Left ventricle myocardium inferior (tissue), 1 donor: ENCODE results near the gene TNIP1. TPM values are rescaled to one million over a fixed set of nuclear protein-coding genes. Genes with fewer than 3 reads are reported as not detected.
A peak's percentile ranks its signal among the peaks of the same experiment; 100 is the strongest.

Experiments used
- DNase-seq: peaks from one replicate; pipeline ENCODE4 v3.0.0-alpha.2; 2020
- H3K27ac ChIP-seq: fragments of 200-600 bp; replicated peaks from 2 replicates; pipeline ENCODE4 v1.8.0; 2021
- H3K27me3 ChIP-seq: fragments of 200-600 bp; 2 replicates; pipeline ENCODE4 v1.8.0; 2021; ENCODE audit warnings: low read depth
- H3K36me3 ChIP-seq: fragments of 200-600 bp; 2 replicates; pipeline ENCODE4 v1.8.0; 2021
- H3K4me1 ChIP-seq: fragments of 200-600 bp; 2 replicates; pipeline ENCODE4 v1.8.0; 2021
- H3K4me3 ChIP-seq: fragments of 200-600 bp; 2 replicates; pipeline ENCODE4 v1.8.0; 2021; ENCODE audit warnings: mild to moderate bottlenecking, moderate library complexity
- H3K9me3 ChIP-seq: fragments of 200-600 bp; replicated peaks from 2 replicates; pipeline ENCODE4 v1.8.0; 2021
- intact Hi-C: fragments of 100-400 bp; cut with micrococcal nuclease; formaldehyde crosslinking; loops from one replicate; pipeline ENCODE4 v1.11.0; 2022
- total RNA-seq: library from RNA; stranded (reverse); fragmentation: NEBNext Ultra II Directional; extraction: Animal tissue kit (Norgen Biotek cat#: 25700); gene quantifications from one replicate; pipeline ENCODE4 v1.2.1, GENCODE V29; 2021
- TF ChIP-seq, protein P1 (sequence below): fragments of 200-600 bp; IDR thresholded peaks from 2 replicates; pipeline ENCODE4 v1.8.0; 2021; ENCODE audit warnings: antibody characterized with exemption, mild to moderate bottlenecking, borderline replicate concordance
- donor health status: DM: no; HTN: yes; CAD: no; lungs with severe emphysema.

Gene TNIP1
- total RNA-seq, 1 donor from 2014 or later = 131 TPM

DNA sequence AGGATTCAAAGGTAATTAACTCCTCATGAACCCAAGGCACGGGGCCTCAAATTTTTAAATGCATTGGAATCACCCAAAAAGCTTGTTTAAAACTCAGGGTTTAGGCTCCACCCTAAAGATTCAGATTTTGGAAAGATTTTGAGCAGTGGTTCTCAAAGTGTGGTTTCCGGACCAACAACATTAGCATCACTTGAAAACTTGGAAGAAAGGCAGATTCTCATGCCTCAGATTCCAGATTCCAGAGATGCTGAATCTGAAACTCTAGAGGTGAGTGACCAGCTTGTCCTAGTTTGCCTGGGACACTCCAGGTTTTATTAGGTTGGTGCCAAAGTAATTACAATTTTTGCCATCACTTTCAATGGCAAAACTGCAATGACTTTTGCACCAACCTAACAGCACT lies 24.7 kb upstream of the TNIP1 start:
- no peaks in the 10 kb centered on the region for H3K27me3 ChIP-seq
- H3K36me3 ChIP-seq = peaks cover 89% of the 10 kb centered on the region
- DNase-seq = no peak
- H3K27ac ChIP-seq = peak overlapping the region; percentile 51
- peaks cover 84% of the 10 kb centered on the region for H3K4me1 ChIP-seq
- no peaks in the 10 kb centered on the region for H3K9me3 ChIP-seq
- intact Hi-C loops = loop anchor here (5.0 kb wide), 1 partner anchor 103 kb away; no protein-coding TSS in a partner anchor
- no peak overlapping the region for H3K4me3 ChIP-seq
- TF ChIP-seq, protein P1, sequence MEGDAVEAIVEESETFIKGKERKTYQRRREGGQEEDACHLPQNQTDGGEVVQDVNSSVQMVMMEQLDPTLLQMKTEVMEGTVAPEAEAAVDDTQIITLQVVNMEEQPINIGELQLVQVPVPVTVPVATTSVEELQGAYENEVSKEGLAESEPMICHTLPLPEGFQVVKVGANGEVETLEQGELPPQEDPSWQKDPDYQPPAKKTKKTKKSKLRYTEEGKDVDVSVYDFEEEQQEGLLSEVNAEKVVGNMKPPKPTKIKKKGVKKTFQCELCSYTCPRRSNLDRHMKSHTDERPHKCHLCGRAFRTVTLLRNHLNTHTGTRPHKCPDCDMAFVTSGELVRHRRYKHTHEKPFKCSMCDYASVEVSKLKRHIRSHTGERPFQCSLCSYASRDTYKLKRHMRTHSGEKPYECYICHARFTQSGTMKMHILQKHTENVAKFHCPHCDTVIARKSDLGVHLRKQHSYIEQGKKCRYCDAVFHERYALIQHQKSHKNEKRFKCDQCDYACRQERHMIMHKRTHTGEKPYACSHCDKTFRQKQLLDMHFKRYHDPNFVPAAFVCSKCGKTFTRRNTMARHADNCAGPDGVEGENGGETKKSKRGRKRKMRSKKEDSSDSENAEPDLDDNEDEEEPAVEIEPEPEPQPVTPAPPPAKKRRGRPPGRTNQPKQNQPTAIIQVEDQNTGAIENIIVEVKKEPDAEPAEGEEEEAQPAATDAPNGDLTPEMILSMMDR = no peak

DNA sequence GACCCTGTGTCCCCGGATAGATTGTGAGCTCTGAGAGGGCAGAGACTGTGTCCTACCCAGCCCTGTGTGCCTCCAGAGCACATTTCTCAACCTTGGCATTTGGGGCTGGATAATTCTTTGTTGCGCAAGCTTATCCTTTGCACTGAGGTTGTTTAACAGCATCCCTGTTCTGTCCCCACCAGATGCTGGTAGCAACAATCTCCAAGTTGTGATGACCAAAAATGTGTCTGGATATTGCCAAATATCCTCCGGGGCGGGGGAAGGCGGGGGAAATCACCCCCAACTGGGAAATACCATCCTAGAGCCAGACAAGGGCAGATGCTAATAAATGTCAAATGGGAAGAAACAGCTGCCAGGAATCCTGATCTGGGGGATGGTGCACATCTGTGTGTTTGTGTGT lies 24.0 kb upstream of the TNIP1 start:
- Histone ChIP-seq H3K36me3 (peaks cover 83% of the 10 kb centered on the region), H3K27me3 (no peaks in the 10 kb centered on the region), H3K4me3 (no peak overlapping the region), H3K4me1 (peaks cover 84% of the 10 kb centered on the region), H3K9me3 (no peaks in the 10 kb centered on the region), H3K27ac (peak overlapping the region; percentile 55)
- intact Hi-C loops = loop anchor here (5.0 kb wide), 1 partner anchor 102 kb away; no protein-coding TSS in a partner anchor
- peak; percentile 43 for DNase-seq
- TF ChIP-seq, protein P1 = no peak

DNA sequence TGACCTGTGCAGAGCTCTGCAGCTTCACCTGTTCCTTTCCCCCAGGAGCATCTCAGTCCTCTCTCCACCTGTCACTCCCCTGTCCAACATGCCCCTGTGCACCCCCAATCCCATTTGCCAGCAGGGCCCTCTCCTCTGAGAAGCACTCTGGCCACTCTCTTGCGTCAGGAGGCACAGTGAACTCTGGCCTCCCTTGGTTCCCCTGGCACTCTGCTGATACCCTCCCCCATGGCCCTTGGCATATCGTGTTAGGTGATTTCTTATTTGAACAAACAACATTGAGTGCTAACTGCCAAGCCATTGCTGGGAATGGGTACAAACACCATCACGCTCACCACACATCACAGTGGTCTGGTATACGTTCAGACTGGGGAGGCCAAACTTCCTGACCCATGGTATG lies 20.9 kb upstream of the TNIP1 start:
- no peak for DNase-seq
- intact Hi-C loops = no loop called here
- no peaks in the 10 kb centered on the region for H3K9me3 ChIP-seq
- H3K4me3 ChIP-seq = no peak overlapping the region
- H3K27ac ChIP-seq = peak overlapping the region; percentile 67
- no peaks in the 10 kb centered on the region for H3K27me3 ChIP-seq
- H3K36me3 ChIP-seq = peaks cover 53% of the 10 kb centered on the region
- peaks cover 56% of the 10 kb centered on the region for H3K4me1 ChIP-seq
- TF ChIP-seq, protein P1 = no peak

DNA sequence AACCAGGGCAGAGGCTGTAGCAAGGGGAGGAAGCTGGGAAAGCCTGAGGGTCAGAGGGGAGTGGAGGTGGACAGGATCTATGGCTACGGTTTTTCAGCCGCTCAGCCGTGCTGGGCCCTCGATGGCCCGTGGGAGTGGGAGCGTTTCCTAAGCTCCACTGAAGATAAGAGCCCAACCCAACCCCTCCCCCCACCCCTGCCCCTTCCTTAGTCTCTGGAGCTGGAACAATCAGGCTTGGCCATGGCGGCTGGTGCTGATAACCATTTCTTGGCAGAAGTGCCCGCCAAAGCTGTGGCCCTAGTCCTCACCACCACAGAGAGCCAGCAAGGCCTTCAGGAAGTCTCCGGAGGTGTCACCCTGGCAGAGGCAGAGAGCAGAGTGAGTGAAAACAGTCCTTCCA lies 20.3 kb upstream of the TNIP1 start:
- no peak for DNase-seq
- Histone ChIP-seq H3K36me3 (peaks cover 47% of the 10 kb centered on the region), H3K27me3 (no peaks in the 10 kb centered on the region), H3K4me3 (no peak overlapping the region), H3K27ac (peak overlapping the region; percentile 67), H3K4me1 (peaks cover 56% of the 10 kb centered on the region), H3K9me3 (no peaks in the 10 kb centered on the region)
- intact Hi-C loops = no loop called here
- TF ChIP-seq, protein P1 = no peak

DNA sequence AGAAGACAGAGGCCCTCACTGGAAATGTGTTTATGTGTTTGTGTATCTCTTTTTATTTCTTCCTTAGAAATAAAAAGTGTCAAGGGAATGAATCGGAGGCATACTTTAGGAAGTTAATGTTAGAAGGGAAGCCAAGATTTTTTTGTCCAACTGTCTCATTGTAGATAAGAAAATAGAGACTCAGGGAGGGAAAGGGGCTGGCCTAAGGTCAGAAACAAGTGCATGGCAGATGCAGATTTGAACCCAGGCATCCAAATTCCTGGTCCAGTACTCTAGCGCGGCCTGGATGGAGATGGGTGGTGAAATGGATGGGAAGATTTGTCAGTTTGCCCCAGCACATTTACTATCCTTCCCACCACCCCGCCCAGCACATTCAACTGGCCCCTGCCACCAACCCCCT lies 19.8 kb upstream of the TNIP1 start:
- H3K27me3 ChIP-seq = no peaks in the 10 kb centered on the region
- TF ChIP-seq, protein P1 = no peak
- no peak for DNase-seq
- H3K4me1 ChIP-seq = peaks cover 56% of the 10 kb centered on the region
- intact Hi-C loops = no loop called here
- peak overlapping the region; percentile 67 for H3K27ac ChIP-seq
- no peak overlapping the region for H3K4me3 ChIP-seq
- no peaks in the 10 kb centered on the region for H3K9me3 ChIP-seq
- peaks cover 43% of the 10 kb centered on the region for H3K36me3 ChIP-seq

DNA sequence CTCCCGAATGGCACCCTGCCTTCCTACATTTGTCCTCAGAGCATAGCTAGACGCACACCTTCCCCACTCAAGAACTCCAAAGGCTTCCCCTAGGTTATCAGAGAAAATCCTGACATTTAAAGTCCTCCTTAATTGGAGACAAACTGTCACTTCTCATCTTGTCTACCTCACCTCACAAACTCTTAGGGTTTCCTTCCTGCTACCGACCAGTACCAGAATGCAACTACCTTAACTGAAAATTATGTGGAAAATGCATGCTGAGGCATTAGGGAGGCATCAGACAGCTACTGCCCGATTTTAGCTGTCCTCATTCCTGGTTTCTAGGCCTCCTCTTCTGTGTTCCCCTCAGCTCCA lies 17.9 kb upstream of the TNIP1 start:
- Histone ChIP-seq H3K4me3 (no peak overlapping the region), H3K36me3 (peaks cover 26% of the 10 kb centered on the region), H3K27me3 (no peaks in the 10 kb centered on the region), H3K27ac (no peak overlapping the region), H3K9me3 (no peaks in the 10 kb centered on the region), H3K4me1 (peaks cover 62% of the 10 kb centered on the region)
- DNase-seq = no peak
- intact Hi-C loops = no loop called here
- TF ChIP-seq, protein P1 = no peak
